ENCODE measurements around the gene FOSL1. TPM values are rescaled to one million over a fixed set of nuclear protein-coding genes. Genes with fewer than 3 reads are reported as not detected.

Gene FOSL1
- total RNA-seq, 2 donors from 2014 or later: 1.8 TPM; not detected in 1

GRCh38 chr11:65921876-65922275 lies 21.7 kb upstream of the FOSL1 start:
- H3K27ac ChIP-seq (ENCODE audit: low read depth, low read length): no peak overlapping the region
- no peak overlapping the region for H3K4me3 Mint-ChIP-seq

GRCh38 chr11:65921033-65921555 lies 20.9 kb upstream of the FOSL1 start:
- peaks cover 15% of the 10 kb centered on the region for H3K36me3 ChIP-seq (ENCODE audit: control insufficient read depth, insufficient read depth, low read length)
- Mint-ChIP-seq H3K4me1 (no peaks in the 10 kb centered on the region), H3K36me3 (ENCODE audit: low read depth) (peaks cover 19% of the 10 kb centered on the region), H3K27me3 (ENCODE audit: insufficient read depth) (no peaks in the 10 kb centered on the region), H3K27ac (no peak overlapping the region), H3K4me3 (peak overlapping the region; percentile 79), H3K9me3 (no peaks in the 10 kb centered on the region)
- H3K9me3 ChIP-seq (ENCODE audit: control insufficient read depth, low read length): no peaks in the 10 kb centered on the region
- H3K4me3 ChIP-seq (ENCODE audit: low read length): no peak overlapping the region
- no peak overlapping the region for H3K27ac ChIP-seq (ENCODE audit: low read depth, low read length)
- H3K27me3 ChIP-seq (ENCODE audit: control insufficient read depth, insufficient read depth, low read length, poor library complexity, severe bottlenecking): no peaks in the 10 kb centered on the region
- H3K4me1 ChIP-seq (ENCODE audit: control insufficient read depth, insufficient read depth, low read length): peaks cover 7% of the 10 kb centered on the region
- no peak overlapping the region for H3K9ac ChIP-seq (ENCODE audit: extremely low read depth, low read length, poor library complexity, severe bottlenecking)
- no peak for DNase-seq
- TF ChIP-seq CTCF (conservative IDR thresholded peaks at IDR 0.05): no peak
- 94% methylated on average over 12 of the region's 12 CpGs; no CpG with 5 or more reads in 1 of the 2 experiments for WGBS, 2 experiments (ENCODE audit: insufficient coverage in 1 of 2, insufficient read length in 1 of 2)

More at GRCh38 chr11:65921876-65922275, 21.7 kb upstream of the FOSL1 start:
- H3K36me3 Mint-ChIP-seq (ENCODE audit: low read depth): peaks cover 19% of the 10 kb centered on the region
- no peak overlapping the region for H3K4me3 ChIP-seq (ENCODE audit: low read length)
- no peak overlapping the region for H3K9ac ChIP-seq (ENCODE audit: extremely low read depth, low read length, poor library complexity, severe bottlenecking)
- H3K4me1 Mint-ChIP-seq: no peaks in the 10 kb centered on the region
- H3K27ac Mint-ChIP-seq: no peak overlapping the region
- no peak for DNase-seq
- H3K27me3 Mint-ChIP-seq (ENCODE audit: insufficient read depth): no peaks in the 10 kb centered on the region
- WGBS, 2 experiments (ENCODE audit: insufficient coverage in 1 of 2, insufficient read length in 1 of 2): 94 to 98% methylated on average over 8 to 10 of the region's 10 CpGs
- H3K27me3 ChIP-seq (ENCODE audit: control insufficient read depth, insufficient read depth, low read length, poor library complexity, severe bottlenecking): no peaks in the 10 kb centered on the region
- no peak for TF ChIP-seq CTCF (conservative IDR thresholded peaks at IDR 0.05)
- no peaks in the 10 kb centered on the region for H3K9me3 Mint-ChIP-seq
- H3K36me3 ChIP-seq (ENCODE audit: control insufficient read depth, insufficient read depth, low read length): peaks cover 15% of the 10 kb centered on the region
- no peaks in the 10 kb centered on the region for H3K9me3 ChIP-seq (ENCODE audit: control insufficient read depth, low read length)
- peaks cover 7% of the 10 kb centered on the region for H3K4me1 ChIP-seq (ENCODE audit: control insufficient read depth, insufficient read depth, low read length)

GRCh38 chr11:65920372-65920802 lies 20.2 kb upstream of the FOSL1 start:
- Mint-ChIP-seq H3K36me3 (ENCODE audit: low read depth) (peaks cover 19% of the 10 kb centered on the region), H3K4me3 (peak overlapping the region; percentile 79), H3K4me1 (no peaks in the 10 kb centered on the region), H3K27ac (no peak overlapping the region), H3K9me3 (no peaks in the 10 kb centered on the region), H3K27me3 (ENCODE audit: insufficient read depth) (no peaks in the 10 kb centered on the region)
- H3K27ac ChIP-seq (ENCODE audit: low read depth, low read length): no peak overlapping the region
- H3K36me3 ChIP-seq (ENCODE audit: control insufficient read depth, insufficient read depth, low read length): peaks cover 15% of the 10 kb centered on the region
- WGBS, 2 experiments (ENCODE audit: insufficient coverage in 1 of 2, insufficient read length in 1 of 2): 88 to 90% methylated on average over 11 to 15 of the region's 15 CpGs
- no peaks in the 10 kb centered on the region for H3K9me3 ChIP-seq (ENCODE audit: control insufficient read depth, low read length)
- no peak for TF ChIP-seq CTCF (conservative IDR thresholded peaks at IDR 0.05)
- H3K27me3 ChIP-seq (ENCODE audit: control insufficient read depth, insufficient read depth, low read length, poor library complexity, severe bottlenecking): no peaks in the 10 kb centered on the region
- H3K4me1 ChIP-seq (ENCODE audit: control insufficient read depth, insufficient read depth, low read length): peaks cover 7% of the 10 kb centered on the region
- DNase-seq: no peak
- peak overlapping the region; percentile 84 for H3K4me3 ChIP-seq (ENCODE audit: low read length)
- peak overlapping the region; percentile 38 for H3K9ac ChIP-seq (ENCODE audit: extremely low read depth, low read length, poor library complexity, severe bottlenecking)

Data from endodermal cell (in vitro differentiated cells).